Effector memory CD4-positive, alpha-beta T cell (primary cell): ENCODE data around the gene OTX1.
"Not testable (repeated sequence)": the region's sequence is repeated elsewhere in the genome, so short reads cannot be mapped to it uniquely, and the experiment has no call there.

Experiments
- DNase-seq, 3 donors: peaks; one replicate each; pipeline ENCODE4 v3.0.0-alpha.2; 2020
- H3K27ac ChIP-seq: 2 replicates; pipeline ENCODE4 v1.7.0; 2013; ENCODE audit warnings: mild to moderate bottlenecking, low read length, moderate library complexity; ENCODE audit not compliant: insufficient read depth, poor library complexity, severe bottlenecking
- H3K27me3 ChIP-seq: replicated peaks from 2 replicates; pipeline ENCODE4 v1.7.0; 2013; ENCODE audit warnings: mild to moderate bottlenecking, low read length; ENCODE audit not compliant: insufficient read depth, control insufficient read depth, poor library complexity, severe bottlenecking
- H3K36me3 ChIP-seq: 2 replicates; pipeline ENCODE4 v1.7.0; 2013; ENCODE audit warnings: mild to moderate bottlenecking, low read length, moderate library complexity; ENCODE audit not compliant: control insufficient read depth, insufficient read depth
- H3K4me1 ChIP-seq: 2 replicates; pipeline ENCODE4 v1.7.0; 2013; ENCODE audit warnings: low read length, mild to moderate bottlenecking; ENCODE audit not compliant: control insufficient read depth, insufficient read depth, poor library complexity, severe bottlenecking
- H3K4me3 ChIP-seq: 2 replicates; pipeline ENCODE4 v1.7.0; 2013; ENCODE audit warnings: low read length, low read depth, mild to moderate bottlenecking; ENCODE audit not compliant: insufficient read depth, poor library complexity, severe bottlenecking
- H3K9me3 ChIP-seq: 2 replicates; pipeline ENCODE4 v1.7.0; 2013; ENCODE audit warnings: mild to moderate bottlenecking, low read length, moderate library complexity; ENCODE audit not compliant: control insufficient read depth

The OTX1 gene

GRCh38 chr2:63073994-63074393 lies 23.4 kb downstream of the OTX1 start:
- Histone ChIP-seq H3K4me3 (no peak overlapping the region), H3K36me3 (no peaks in the 10 kb centered on the region), H3K4me1 (no peaks in the 10 kb centered on the region), H3K9me3 (no peaks in the 10 kb centered on the region), H3K27ac (no peak overlapping the region), H3K27me3 (no peaks in the 10 kb centered on the region)
- no peak for DNase-seq

- H3K36me3 ChIP-seq, DNase-seq, H3K9me3 ChIP-seq, H3K27me3 ChIP-seq, H3K4me1 ChIP-seq, H3K4me3 ChIP-seq, H3K27ac ChIP-seq: not testable (repeated sequence)
These were observed 23.8 kb downstream of the OTX1 start for GRCh38 chr2:63074399-63074798.

DNA sequence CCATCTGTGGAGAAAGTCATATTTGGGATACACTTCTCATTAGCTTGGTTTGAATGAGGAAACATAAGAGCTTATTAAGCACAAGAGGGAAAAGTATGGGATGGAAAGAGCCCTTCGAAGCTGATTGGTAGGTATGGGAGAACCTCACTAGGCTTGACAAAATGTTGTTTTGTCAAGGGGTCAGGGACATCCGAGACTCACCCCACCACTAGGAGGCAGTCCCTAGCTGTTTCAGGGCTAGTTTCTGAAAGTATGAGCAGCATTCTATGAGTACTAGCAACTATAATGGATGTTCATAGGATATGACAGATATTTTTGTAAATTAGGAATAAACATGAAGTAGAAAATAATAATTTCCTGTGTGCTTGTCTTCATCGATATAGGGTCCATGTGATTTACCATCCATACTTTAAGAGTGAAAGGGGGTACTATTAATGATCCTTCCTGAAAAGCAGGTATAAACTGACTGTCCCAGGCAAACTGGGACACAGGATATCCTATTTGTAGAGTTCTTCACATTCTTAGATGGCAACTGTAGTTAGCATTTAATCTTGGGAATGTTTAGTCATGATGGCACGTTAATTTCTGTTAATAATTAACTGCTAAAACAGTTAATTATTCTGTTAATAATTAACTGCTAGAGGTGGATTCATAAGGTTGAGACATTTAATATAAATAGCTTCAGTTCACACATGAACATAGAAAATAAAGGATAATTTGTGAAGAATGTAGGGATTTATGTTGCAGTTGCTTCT lies 28.4 kb downstream of the OTX1 start:
- Histone ChIP-seq H3K27me3 (no peaks in the 10 kb centered on the region), H3K36me3 (no peaks in the 10 kb centered on the region), H3K4me3 (no peak overlapping the region), H3K27ac (no peak overlapping the region), H3K4me1 (no peaks in the 10 kb centered on the region), H3K9me3 (no peaks in the 10 kb centered on the region)
- DNase-seq: no peak

GRCh38 chr2:63081404-63081803 lies 30.8 kb downstream of the OTX1 start:
- no peaks in the 10 kb centered on the region for H3K4me1 ChIP-seq
- H3K4me3 ChIP-seq: no peak overlapping the region
- H3K27ac ChIP-seq: no peak overlapping the region
- H3K9me3 ChIP-seq: no peaks in the 10 kb centered on the region
- no peaks in the 10 kb centered on the region for H3K27me3 ChIP-seq
- no peak for DNase-seq
- H3K36me3 ChIP-seq: no peaks in the 10 kb centered on the region

DNA sequence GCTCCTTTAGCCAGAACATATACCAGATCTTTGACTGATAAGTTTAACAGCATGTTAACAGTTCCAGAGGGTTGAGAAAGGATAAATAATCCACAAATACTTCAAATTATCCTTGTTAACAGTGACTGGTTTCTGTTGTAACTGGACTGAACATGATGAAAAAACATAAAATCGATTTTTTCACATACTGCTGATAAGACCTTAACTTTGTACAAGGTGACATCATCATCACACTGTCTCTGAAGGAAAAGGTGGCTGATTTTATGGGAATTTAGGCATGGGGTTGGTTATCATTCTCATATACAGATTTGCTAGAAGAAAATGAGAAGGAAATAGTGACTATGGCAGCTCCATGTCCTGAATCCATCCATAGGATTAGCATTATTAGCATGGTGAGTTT lies 36.1 kb downstream of the OTX1 start:
- DNase-seq: no peak
- no peaks in the 10 kb centered on the region for H3K9me3 ChIP-seq
- no peaks in the 10 kb centered on the region for H3K36me3 ChIP-seq
- no peak overlapping the region for H3K27ac ChIP-seq
- H3K4me3 ChIP-seq: no peak overlapping the region
- H3K4me1 ChIP-seq: no peaks in the 10 kb centered on the region
- no peaks in the 10 kb centered on the region for H3K27me3 ChIP-seq

- H3K27me3 ChIP-seq: no peaks in the 10 kb centered on the region
- H3K27ac ChIP-seq: no peak overlapping the region
- H3K4me3 ChIP-seq: no peak overlapping the region
- H3K36me3 ChIP-seq: no peaks in the 10 kb centered on the region
- H3K9me3 ChIP-seq: no peaks in the 10 kb centered on the region
- no peaks in the 10 kb centered on the region for H3K4me1 ChIP-seq
- no peak for DNase-seq
These were observed 41.8 kb downstream of the OTX1 start for GRCh38 chr2:63092401-63092800.

- Histone ChIP-seq H3K27me3 (no peaks in the 10 kb centered on the region), H3K9me3 (no peaks in the 10 kb centered on the region), H3K4me3 (no peak overlapping the region), H3K27ac (no peak overlapping the region), H3K4me1 (no peaks in the 10 kb centered on the region), H3K36me3 (no peaks in the 10 kb centered on the region)
- no peak for DNase-seq
These were observed 42.2 kb downstream of the OTX1 start for GRCh38 chr2:63092857-63093256.

- no peaks in the 10 kb centered on the region for H3K27me3 ChIP-seq
- H3K4me1 ChIP-seq: no peaks in the 10 kb centered on the region
- no peaks in the 10 kb centered on the region for H3K9me3 ChIP-seq
- no peaks in the 10 kb centered on the region for H3K36me3 ChIP-seq
- H3K27ac ChIP-seq: no peak overlapping the region
- no peak overlapping the region for H3K4me3 ChIP-seq
- no peak for DNase-seq
These were observed 42.9 kb downstream of the OTX1 start for GRCh38 chr2:63093502-63093901.

- no peak overlapping the region for H3K27ac ChIP-seq
- H3K36me3 ChIP-seq: no peaks in the 10 kb centered on the region
- no peak overlapping the region for H3K4me3 ChIP-seq
- no peaks in the 10 kb centered on the region for H3K27me3 ChIP-seq
- H3K4me1 ChIP-seq: no peaks in the 10 kb centered on the region
- no peaks in the 10 kb centered on the region for H3K9me3 ChIP-seq
- DNase-seq: no peak
These were observed 45.9 kb downstream of the OTX1 start for GRCh38 chr2:63096491-63096890.

GRCh38 chr2:63099032-63099431 lies 48.4 kb downstream of the OTX1 start:
- Histone ChIP-seq H3K4me1 (no peaks in the 10 kb centered on the region), H3K4me3 (no peak overlapping the region), H3K36me3 (no peaks in the 10 kb centered on the region), H3K27me3 (no peaks in the 10 kb centered on the region), H3K9me3 (no peaks in the 10 kb centered on the region), H3K27ac (no peak overlapping the region)
- DNase-seq: no peak
